Astrocyte (in vitro differentiated cells and primary cell): ENCODE measurements around the gene CHD1L. TPM values are rescaled to one million over a fixed set of nuclear protein-coding genes. Genes with fewer than 3 reads are reported as not detected.

Source experiments
- DNase-seq: peaks from one replicate; pipeline ENCODE4 v3.0.0-alpha.2; 2010; ENCODE audit warnings: low read depth
- FAIRE-seq: peaks from 2 replicates; lab custom pipeline; 2011; peaks lifted over from hg19 to GRCh38; lab: Jason Lieb, UNC
- H2AFZ ChIP-seq: 2 replicates; pipeline ENCODE4 v1.6.0; 2012; ENCODE audit warnings: low read depth, low read length, inconsistent platforms
- H3K27ac ChIP-seq: 2 replicates; pipeline ENCODE4 v1.5.1; 2011; ENCODE audit warnings: low read depth, low read length, inconsistent platforms
- H3K27me3 ChIP-seq: 2 replicates; pipeline ENCODE4 v1.6.0; 2011; ENCODE audit warnings: low read length, inconsistent platforms; ENCODE audit not compliant: insufficient read depth
- H3K36me3 ChIP-seq: 2 replicates; pipeline ENCODE4 v1.5.1; 2011; ENCODE audit warnings: low read length, inconsistent platforms; ENCODE audit not compliant: insufficient read depth
- H3K4me1 ChIP-seq: 2 replicates; pipeline ENCODE4 v1.5.1; 2011; ENCODE audit warnings: low read length, inconsistent platforms; ENCODE audit not compliant: insufficient read depth
- H3K4me2 ChIP-seq: 2 replicates; pipeline ENCODE4 v1.6.0; 2012; ENCODE audit warnings: low read length, inconsistent platforms
- H3K4me3 ChIP-seq: 2 replicates; pipeline ENCODE4 v1.5.1; 2011; ENCODE audit warnings: low read depth, mild to moderate bottlenecking, low read length, inconsistent platforms; ENCODE audit not compliant: insufficient read depth
- H3K79me2 ChIP-seq: 2 replicates; pipeline ENCODE4 v1.6.0; 2012; ENCODE audit warnings: mild to moderate bottlenecking, low read length, inconsistent platforms; ENCODE audit not compliant: insufficient read depth
- H3K9ac ChIP-seq: 2 replicates; pipeline ENCODE4 v1.6.0; 2012; ENCODE audit warnings: mild to moderate bottlenecking, low read length, inconsistent platforms
- H3K9me3 ChIP-seq: 2 replicates; pipeline ENCODE4 v1.5.1; 2012; ENCODE audit warnings: low read depth, mild to moderate bottlenecking, low read length, inconsistent platforms; ENCODE audit not compliant: insufficient read depth
- H4K20me1 ChIP-seq: 2 replicates; pipeline ENCODE4 v1.6.0; 2012; ENCODE audit warnings: low read length, inconsistent platforms; ENCODE audit not compliant: insufficient read depth
- H3K27ac Mint-ChIP-seq: one replicate; pipeline ENCODE4 v1.8.0; 2021; ENCODE audit warnings: mild to moderate bottlenecking, mixed read lengths; ENCODE audit not compliant: unreplicated experiment
- H3K27me3 Mint-ChIP-seq: one replicate; pipeline ENCODE4 v1.8.0; 2021; ENCODE audit warnings: low read depth, mixed read lengths; ENCODE audit not compliant: unreplicated experiment
- H3K36me3 Mint-ChIP-seq: one replicate; pipeline ENCODE4 v1.8.0; 2021; ENCODE audit warnings: low read depth, mixed read lengths; ENCODE audit not compliant: unreplicated experiment
- H3K4me1 Mint-ChIP-seq: one replicate; pipeline ENCODE4 v1.8.0; 2021; ENCODE audit warnings: low read depth, mixed read lengths; ENCODE audit not compliant: unreplicated experiment
- H3K4me3 Mint-ChIP-seq: one replicate; pipeline ENCODE4 v1.8.0; 2021; ENCODE audit warnings: mild to moderate bottlenecking, moderate library complexity, mixed read lengths; ENCODE audit not compliant: unreplicated experiment
- H3K9me3 Mint-ChIP-seq: one replicate; pipeline ENCODE4 v1.8.0; 2021; ENCODE audit warnings: mild to moderate bottlenecking, mixed read lengths; ENCODE audit not compliant: unreplicated experiment
- EZH2 ChIP-seq: IDR thresholded peaks from 2 replicates; pipeline ENCODE4 v1.6.1; 2012; ENCODE audit warnings: mild to moderate bottlenecking, low read length, inconsistent platforms; ENCODE audit not compliant: insufficient read depth
- total RNA-seq: library from RNA; stranded (reverse); gene quantifications from 2 replicates; pipeline ENCODE4 v1.2.1, GENCODE V29; 2021
- TF ChIP-seq, protein P1 (sequence below): IDR thresholded peaks from 2 replicates; pipeline ENCODE4 v1.5.1; 2011; ENCODE audit warnings: low read depth, mild to moderate bottlenecking, inconsistent platforms, low read length, moderate library complexity; ENCODE audit not compliant: insufficient read depth

Gene CHD1L
- total RNA-seq, 1 donor from 2014 or later: 44.2 TPM

GRCh38 chr1:147273409-147274336, 31.2 kb downstream of the CHD1L start:
- no peaks in the 10 kb centered on the region for H3K9me3 ChIP-seq
- H3K9ac ChIP-seq: peak overlapping the region; percentile 30
- TF ChIP-seq, protein P1, sequence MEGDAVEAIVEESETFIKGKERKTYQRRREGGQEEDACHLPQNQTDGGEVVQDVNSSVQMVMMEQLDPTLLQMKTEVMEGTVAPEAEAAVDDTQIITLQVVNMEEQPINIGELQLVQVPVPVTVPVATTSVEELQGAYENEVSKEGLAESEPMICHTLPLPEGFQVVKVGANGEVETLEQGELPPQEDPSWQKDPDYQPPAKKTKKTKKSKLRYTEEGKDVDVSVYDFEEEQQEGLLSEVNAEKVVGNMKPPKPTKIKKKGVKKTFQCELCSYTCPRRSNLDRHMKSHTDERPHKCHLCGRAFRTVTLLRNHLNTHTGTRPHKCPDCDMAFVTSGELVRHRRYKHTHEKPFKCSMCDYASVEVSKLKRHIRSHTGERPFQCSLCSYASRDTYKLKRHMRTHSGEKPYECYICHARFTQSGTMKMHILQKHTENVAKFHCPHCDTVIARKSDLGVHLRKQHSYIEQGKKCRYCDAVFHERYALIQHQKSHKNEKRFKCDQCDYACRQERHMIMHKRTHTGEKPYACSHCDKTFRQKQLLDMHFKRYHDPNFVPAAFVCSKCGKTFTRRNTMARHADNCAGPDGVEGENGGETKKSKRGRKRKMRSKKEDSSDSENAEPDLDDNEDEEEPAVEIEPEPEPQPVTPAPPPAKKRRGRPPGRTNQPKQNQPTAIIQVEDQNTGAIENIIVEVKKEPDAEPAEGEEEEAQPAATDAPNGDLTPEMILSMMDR: peak; percentile 52
- no peak for TF ChIP-seq EZH2
- H3K27ac ChIP-seq: peak overlapping the region; percentile 41
- H3K4me1 Mint-ChIP-seq: peaks cover 6% of the 10 kb centered on the region
- no peaks in the 10 kb centered on the region for H3K27me3 ChIP-seq
- H4K20me1 ChIP-seq: no peaks in the 10 kb centered on the region
- peaks cover 9% of the 10 kb centered on the region for H3K4me1 ChIP-seq
- H3K79me2 ChIP-seq: no peaks in the 10 kb centered on the region
- peak; percentile 74 for FAIRE-seq
- no peak overlapping the region for H2AFZ ChIP-seq
- H3K4me2 ChIP-seq: peak overlapping the region; percentile 48
- H3K4me3 ChIP-seq: no peak overlapping the region
- H3K36me3 Mint-ChIP-seq: peaks cover 10% of the 10 kb centered on the region
- no peaks in the 10 kb centered on the region for H3K27me3 Mint-ChIP-seq
- no peak overlapping the region for H3K4me3 Mint-ChIP-seq
- H3K9me3 Mint-ChIP-seq: no peaks in the 10 kb centered on the region
- H3K27ac Mint-ChIP-seq: peak overlapping the region; percentile 83
- H3K36me3 ChIP-seq: peaks cover 43% of the 10 kb centered on the region
- peak; percentile 72 for DNase-seq

DNA sequence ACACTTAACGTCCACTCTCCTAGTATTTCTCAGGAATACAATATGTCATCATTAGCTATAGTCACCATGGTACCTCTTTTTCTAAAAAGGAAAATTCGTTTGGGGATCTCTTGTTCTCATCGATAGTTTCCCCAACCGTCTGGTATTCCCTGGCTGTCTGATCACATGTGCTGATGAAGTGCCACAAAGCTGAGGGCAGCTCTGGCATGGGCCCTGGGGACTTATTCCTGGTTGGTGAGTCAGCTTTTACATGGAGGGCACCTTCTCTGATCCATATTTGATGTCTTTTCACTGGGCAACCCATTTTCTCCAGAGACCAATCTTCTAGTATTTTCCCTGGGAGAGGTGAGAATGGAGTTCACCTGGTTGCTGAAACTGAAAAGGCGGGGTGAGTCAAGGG, 39.5 kb downstream of the CHD1L start:
- Mint-ChIP-seq H3K36me3 (peaks cover 10% of the 10 kb centered on the region), H3K9me3 (no peaks in the 10 kb centered on the region), H3K27ac (no peak overlapping the region), H3K4me3 (no peak overlapping the region), H3K4me1 (no peaks in the 10 kb centered on the region), H3K27me3 (no peaks in the 10 kb centered on the region)
- DNase-seq (no peak), FAIRE-seq (no peak)
- no peak for TF ChIP-seq EZH2
- TF ChIP-seq, protein P1: no peak
- H3K4me3 ChIP-seq: no peak overlapping the region
- H3K9ac ChIP-seq: no peak overlapping the region
- no peak overlapping the region for H3K27ac ChIP-seq
- no peak overlapping the region for H2AFZ ChIP-seq
- H4K20me1 ChIP-seq: no peaks in the 10 kb centered on the region
- H3K79me2 ChIP-seq: no peaks in the 10 kb centered on the region
- no peak overlapping the region for H3K4me2 ChIP-seq
- H3K36me3 ChIP-seq: peaks cover 43% of the 10 kb centered on the region
- no peaks in the 10 kb centered on the region for H3K27me3 ChIP-seq
- H3K4me1 ChIP-seq: peaks cover 2% of the 10 kb centered on the region
- no peaks in the 10 kb centered on the region for H3K9me3 ChIP-seq

DNA sequence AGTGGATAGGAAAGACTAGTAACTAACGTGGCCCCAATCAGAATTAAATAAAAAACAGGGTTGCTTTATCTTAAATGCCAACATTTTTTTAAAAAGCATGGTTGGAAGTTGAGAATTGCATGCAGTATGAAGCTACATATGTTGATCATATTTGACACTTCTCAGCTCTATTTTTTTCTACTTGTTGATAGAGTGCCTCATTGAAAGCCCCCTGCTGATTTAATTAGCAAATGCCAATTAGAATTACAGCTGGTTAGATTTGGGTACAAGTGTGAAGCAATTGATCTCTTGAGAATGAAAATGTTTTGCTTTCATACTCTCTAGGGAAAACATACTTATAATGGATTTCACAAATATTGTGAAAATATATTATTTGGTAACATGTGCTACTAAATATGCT, 40.5 kb downstream of the CHD1L start:
- Histone ChIP-seq H3K36me3 (peaks cover 36% of the 10 kb centered on the region), H3K79me2 (no peaks in the 10 kb centered on the region), H3K9ac (no peak overlapping the region), H3K4me3 (no peak overlapping the region), H3K27ac (no peak overlapping the region), H3K9me3 (no peaks in the 10 kb centered on the region), H3K27me3 (no peaks in the 10 kb centered on the region), H3K4me1 (peaks cover 7% of the 10 kb centered on the region), H4K20me1 (no peaks in the 10 kb centered on the region), H3K4me2 (no peak overlapping the region), H2AFZ (no peak overlapping the region)
- Mint-ChIP-seq H3K9me3 (no peaks in the 10 kb centered on the region), H3K4me1 (no peaks in the 10 kb centered on the region), H3K27ac (no peak overlapping the region), H3K36me3 (peaks cover 11% of the 10 kb centered on the region), H3K27me3 (no peaks in the 10 kb centered on the region), H3K4me3 (no peak overlapping the region)
- FAIRE-seq (no peak), DNase-seq (no peak)
- TF ChIP-seq EZH2: no peak
- TF ChIP-seq, protein P1: no peak
